K562 (cell line): Measurements from ENCODE around the gene FLCN. TPM values are rescaled to one million over a fixed set of nuclear protein-coding genes. Genes with fewer than 3 reads are reported as not detected.
A peak's percentile ranks its signal among the peaks of the same experiment; 100 is the strongest.

ENCODE experiments used
- EHMT2 ChIP-seq: fragments of 450-650 bp; IDR thresholded peaks from 2 replicates; pipeline ENCODE4 v1.6.1; 2018; ENCODE audit warnings: antibody characterized with exemption
- GATA2 ChIP-seq: sonication (generic); formaldehyde crosslinking; IDR thresholded peaks from 2 replicates; pipeline ENCODE4 v1.4.0; 2020; ENCODE audit warnings: mild to moderate bottlenecking, missing genetic modification reagents
- KAT8 ChIP-seq: fragments of 450-650 bp; IDR thresholded peaks from 2 replicates; pipeline ENCODE4 v1.6.1; 2016; ENCODE audit warnings: low read depth, mild to moderate bottlenecking
- MECOM ChIP-seq: fragments of 250-450 bp; sonication (Bioruptor Pico); IDR thresholded peaks from 2 replicates; pipeline ENCODE4 v1.8.0; 2022; ENCODE audit warnings: inconsistent platforms
- POLR2G ChIP-seq: fragments of 200-400 bp; formaldehyde crosslinking; IDR thresholded peaks from 2 replicates; pipeline ENCODE4 v1.6.1; 2017; ENCODE audit warnings: low read depth, mild to moderate bottlenecking, antibody characterized with exemption, low read length, moderate library complexity
- RAD21 ChIP-seq, 2 experiments: fragments of 250-450 bp in 1 of 2; fragments of 450-650 bp in 1 of 2; sonication (Bioruptor Pico) in 1 of 2; formaldehyde crosslinking in 1 of 2; IDR thresholded peaks in 1 of 2; conservative IDR thresholded peaks in 1 of 2; 2 replicates each; pipeline versions ENCODE4 v1.4.0 to v1.8.0; 2020 to 2022; ENCODE audit warnings: mild to moderate bottlenecking in 2 of 2, moderate library complexity in 1 of 2
- RBFOX2 ChIP-seq: fragments of 200-400 bp; formaldehyde crosslinking; IDR thresholded peaks from 2 replicates; pipeline ENCODE4 v1.6.1; 2017; ENCODE audit warnings: low read depth, mild to moderate bottlenecking, low read length, moderate library complexity
- RFX1 ChIP-seq: fragments of 450-650 bp; IDR thresholded peaks from 2 replicates; pipeline ENCODE4 v1.6.1; 2016; ENCODE audit warnings: mild to moderate bottlenecking, moderate library complexity
- ZFPM2 ChIP-seq: fragments of 250-450 bp; sonication (Bioruptor Pico); IDR thresholded peaks from 2 replicates; pipeline ENCODE4 v1.5.1; 2022; ENCODE audit warnings: mild to moderate bottlenecking
- polyA plus RNA-seq, 8 experiments: library from polyadenylated mRNA; depleted of rRNA in 4 of 8; stranded (reverse) in 5 of 8; unstranded in 3 of 8; fragments of >200 nt; fragmentation: Nextera tagmentation in 2 of 8; fragmentation: Illumina TruSeq in 1 of 8; extraction: Ambion mirVana in 2 of 8; extraction: Trizol in 1 of 8; gene quantifications; 2 replicates each; pipeline versions ENCODE4 v1.2.1 to v1.2.3, GENCODE V29; 2011 to 2014; ENCODE audit warnings: inconsistent platforms in 1 of 8, missing spikeins in 1 of 8
- total RNA-seq, 7 experiments: library from RNA; depleted of rRNA in 6 of 7; stranded (reverse); fragments of >200 nt in 6 of 7; fragmentation: Illumina TruSeq in 2 of 7; extraction: Trizol in 2 of 7; gene quantifications; 2 replicates each; pipeline versions ENCODE4 v1.2.1 to v1.2.3, GENCODE V29; 2011 to 2021; ENCODE audit warnings: low replicate concordance in 1 of 7
- TF ChIP-seq, protein P1 (sequence below), 2 experiments: IDR thresholded peaks; 2 replicates each; pipeline ENCODE4 v1.6.1; 2011; ENCODE audit warnings: borderline replicate concordance in 1 of 2, control low read depth in 1 of 2, low read depth in 1 of 2, low read length in 1 of 2, mild to moderate bottlenecking in 1 of 2, mixed read lengths in 1 of 2, moderate library complexity in 1 of 2; ENCODE audit not compliant: insufficient read depth in 1 of 2, insufficient read length in 1 of 2, poor library complexity in 1 of 2, severe bottlenecking in 1 of 2; ENCODE audit errors: extremely low read depth in 1 of 2
- TF ChIP-seq, protein P2 (sequence below), 3 experiments: IDR thresholded peaks in 2 of 3; conservative IDR thresholded peaks in 1 of 3; 2 replicates each; pipeline ENCODE4 v1.5.1; 2011 to 2012; ENCODE audit warnings: low read length in 3 of 3, mild to moderate bottlenecking in 3 of 3, control low read depth in 2 of 3, improper control_type of control experiment in 1 of 3, inconsistent platforms in 1 of 3, low read depth in 1 of 3, mixed read lengths in 1 of 3, moderate library complexity in 1 of 3; ENCODE audit not compliant: insufficient read depth in 2 of 3

FLCN gene
- total and polyA plus RNA-seq, 9 of the 15 experiments (the other 6 are each of a cell fraction or from before 2014, with no cell fraction given), result 1.6 to 33.5 (median 10.9) TPM

DNA sequence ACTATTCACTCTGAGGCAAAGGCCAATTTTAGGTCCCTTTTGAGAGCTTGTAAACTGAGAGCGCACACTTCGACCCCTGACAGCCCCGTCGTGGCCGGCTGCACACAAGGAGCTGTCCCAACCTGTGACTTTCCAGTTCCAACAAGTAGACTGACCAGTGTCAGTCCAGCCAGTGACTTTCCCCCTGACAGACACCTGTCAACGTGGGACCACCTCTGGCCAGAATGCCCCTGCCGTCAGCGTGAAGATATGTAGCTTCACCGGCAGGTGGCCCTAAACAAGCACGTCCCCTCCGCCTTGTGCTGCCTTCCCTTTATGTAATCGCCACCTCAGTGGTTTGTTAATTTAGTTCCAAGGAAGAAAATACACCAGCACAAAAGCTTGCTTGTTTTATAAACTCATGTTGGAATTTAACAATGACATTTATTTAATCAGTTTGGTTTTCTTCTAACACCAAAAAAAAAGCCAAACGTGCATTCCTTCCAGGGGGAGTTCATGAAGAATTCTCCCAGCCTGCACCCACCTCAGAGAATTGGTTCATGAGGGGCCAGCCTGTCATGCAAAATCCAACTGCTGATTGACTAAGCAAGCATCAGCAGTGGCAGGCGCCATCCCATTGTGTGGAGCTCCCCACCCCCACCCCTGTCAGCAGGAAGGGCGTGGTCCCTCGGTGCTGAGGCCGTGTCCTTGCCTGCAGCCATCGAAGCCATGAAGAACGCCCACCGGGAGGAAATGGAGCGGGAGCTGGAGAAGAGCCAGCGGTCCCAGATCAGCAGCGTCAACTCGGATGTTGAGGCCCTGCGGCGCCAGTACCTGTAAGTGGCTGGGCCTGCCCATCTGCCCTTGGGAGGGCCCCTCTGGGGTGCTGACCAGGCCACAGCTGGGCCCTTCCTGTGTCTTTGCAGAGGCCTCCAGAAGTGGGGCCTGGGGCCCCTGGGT is 64.7 kb downstream of the FLCN start (continued):
- TF ChIP-seq, protein P1, sequence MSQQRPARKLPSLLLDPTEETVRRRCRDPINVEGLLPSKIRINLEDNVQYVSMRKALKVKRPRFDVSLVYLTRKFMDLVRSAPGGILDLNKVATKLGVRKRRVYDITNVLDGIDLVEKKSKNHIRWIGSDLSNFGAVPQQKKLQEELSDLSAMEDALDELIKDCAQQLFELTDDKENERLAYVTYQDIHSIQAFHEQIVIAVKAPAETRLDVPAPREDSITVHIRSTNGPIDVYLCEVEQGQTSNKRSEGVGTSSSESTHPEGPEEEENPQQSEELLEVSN (IDR thresholded peaks at IDR 0.05; ENCODE audit: borderline replicate concordance in 1 of 2, extremely low read depth in 1 of 2, insufficient read depth in 1 of 2, insufficient read length in 1 of 2, low read depth in 1 of 2, low read length in 1 of 2, poor library complexity in 1 of 2, severe bottlenecking in 1 of 2), result peak in 1 of 2 experiments; percentile 40
- TF ChIP-seq POLR2G, result peak; percentile 32; the same call in 1 of the 2 replicates
- no peak for TF ChIP-seq MECOM (CRISPR knock-in tag)
- no peak for TF ChIP-seq RFX1
- TF ChIP-seq ZFPM2 (CRISPR knock-in tag), result no peak
- peak in 1 of 2 experiments; percentile 24; a peak in 2 of 4 replicates for TF ChIP-seq RAD21 (CRISPR knock-in tag; conservative IDR thresholded peaks at IDR 0.05 in 1 of 2, IDR thresholded peaks at IDR 0.05 in 1 of 2)
- TF ChIP-seq EHMT2, result no peak
- TF ChIP-seq, protein P2, sequence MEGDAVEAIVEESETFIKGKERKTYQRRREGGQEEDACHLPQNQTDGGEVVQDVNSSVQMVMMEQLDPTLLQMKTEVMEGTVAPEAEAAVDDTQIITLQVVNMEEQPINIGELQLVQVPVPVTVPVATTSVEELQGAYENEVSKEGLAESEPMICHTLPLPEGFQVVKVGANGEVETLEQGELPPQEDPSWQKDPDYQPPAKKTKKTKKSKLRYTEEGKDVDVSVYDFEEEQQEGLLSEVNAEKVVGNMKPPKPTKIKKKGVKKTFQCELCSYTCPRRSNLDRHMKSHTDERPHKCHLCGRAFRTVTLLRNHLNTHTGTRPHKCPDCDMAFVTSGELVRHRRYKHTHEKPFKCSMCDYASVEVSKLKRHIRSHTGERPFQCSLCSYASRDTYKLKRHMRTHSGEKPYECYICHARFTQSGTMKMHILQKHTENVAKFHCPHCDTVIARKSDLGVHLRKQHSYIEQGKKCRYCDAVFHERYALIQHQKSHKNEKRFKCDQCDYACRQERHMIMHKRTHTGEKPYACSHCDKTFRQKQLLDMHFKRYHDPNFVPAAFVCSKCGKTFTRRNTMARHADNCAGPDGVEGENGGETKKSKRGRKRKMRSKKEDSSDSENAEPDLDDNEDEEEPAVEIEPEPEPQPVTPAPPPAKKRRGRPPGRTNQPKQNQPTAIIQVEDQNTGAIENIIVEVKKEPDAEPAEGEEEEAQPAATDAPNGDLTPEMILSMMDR (IDR thresholded peaks at IDR 0.05 in 2 of 3, conservative IDR thresholded peaks at IDR 0.05 in 1 of 3; ENCODE audit: insufficient read depth in 2 of 3, low read depth in 1 of 3, low read length in 3 of 3), result peak; percentile 29 to 51 (median 36); a peak in 5 of 6 replicates
- TF ChIP-seq GATA2, result no peak
- no peak for TF ChIP-seq KAT8
- 0 out of 2 replicates have a peak, but pooled peaks have one; percentile 19 for TF ChIP-seq RBFOX2
